LHCN-M2 (cell line): ENCODE data around the gene TFDP2. TPM values are rescaled to one million over a fixed set of nuclear protein-coding genes. Genes with fewer than 3 reads are reported as not detected.
A peak's percentile ranks its signal among the peaks of the same experiment; 100 is the strongest.
"Not testable (repeated sequence)": the region's sequence is repeated elsewhere in the genome, so short reads cannot be mapped to it uniquely, and the experiment has no call there.

Source experiments
- DNase-seq: peaks from one replicate; pipeline ENCODE4 v3.0.0-alpha.2; 2012; ENCODE audit warnings: low read depth
- total RNA-seq: library from RNA; depleted of rRNA; stranded (reverse); fragments of >200 nt; gene quantifications from 2 replicates; pipeline ENCODE4 v1.2.3, GENCODE V29; 2014

Gene TFDP2
- total RNA-seq, 1 experiment from 2014 or later, result 244 TPM

DNA sequence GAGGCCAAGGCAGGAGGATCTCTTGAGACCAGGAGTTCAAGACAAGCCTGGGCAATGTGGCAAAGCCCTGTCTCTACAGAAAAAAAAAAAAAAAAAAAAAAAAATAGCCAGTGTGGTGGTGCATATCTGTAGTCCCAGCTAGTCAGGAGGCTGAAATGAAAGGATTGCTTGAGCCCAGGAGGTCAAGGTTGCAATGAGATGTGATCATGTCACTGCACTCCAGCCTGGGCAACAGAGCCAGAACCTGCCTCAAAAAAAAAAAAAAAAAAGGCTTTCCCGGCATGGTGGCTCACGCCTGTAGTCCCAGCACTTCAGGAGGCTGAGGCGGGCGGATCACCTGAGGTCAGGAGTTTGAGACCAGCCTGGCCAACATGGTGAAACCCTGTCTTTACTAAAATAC is 73.7 kb downstream of the TFDP2 start:
- DNase-seq, result not testable (repeated sequence)

DNA sequence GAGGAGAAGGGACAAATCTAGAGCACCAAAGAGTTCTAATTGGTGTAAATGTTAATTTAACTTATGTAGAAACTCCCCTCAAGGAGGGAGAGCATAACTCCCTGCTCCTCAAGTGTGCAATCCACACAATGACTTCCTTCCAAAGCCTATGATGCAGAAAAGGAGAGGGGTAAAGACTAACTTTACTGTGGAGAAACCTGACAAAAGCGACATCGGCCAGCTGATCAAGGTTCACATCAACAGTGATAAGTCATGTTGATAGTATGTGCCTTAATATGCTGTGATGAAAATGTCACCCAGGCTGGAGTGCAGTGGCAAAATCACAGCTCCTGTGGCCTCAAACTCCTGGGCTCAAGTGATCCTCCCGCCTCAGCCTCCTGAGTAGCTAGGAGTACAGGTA is 76.5 kb downstream of the TFDP2 start:
- no peak for DNase-seq

DNA sequence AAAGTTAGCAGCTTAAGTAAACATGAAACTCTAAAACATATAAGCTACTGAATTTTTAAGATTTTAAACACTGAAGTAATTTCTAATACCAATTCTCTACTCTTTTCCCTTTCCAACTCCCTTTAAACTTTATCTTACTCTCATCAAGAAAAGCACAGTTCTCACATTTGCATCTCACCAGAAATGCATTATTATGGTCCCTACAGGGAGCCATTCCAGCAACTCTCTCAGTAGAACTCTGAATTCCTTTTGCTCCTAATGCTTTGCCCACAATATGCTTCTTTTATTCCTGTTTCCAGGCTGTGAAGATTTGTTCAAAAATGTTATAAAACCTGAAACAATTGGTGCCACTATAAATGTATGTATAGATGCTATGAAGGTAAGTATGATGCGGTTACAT is 83.4 kb downstream of the TFDP2 start:
- no peak for DNase-seq

DNA sequence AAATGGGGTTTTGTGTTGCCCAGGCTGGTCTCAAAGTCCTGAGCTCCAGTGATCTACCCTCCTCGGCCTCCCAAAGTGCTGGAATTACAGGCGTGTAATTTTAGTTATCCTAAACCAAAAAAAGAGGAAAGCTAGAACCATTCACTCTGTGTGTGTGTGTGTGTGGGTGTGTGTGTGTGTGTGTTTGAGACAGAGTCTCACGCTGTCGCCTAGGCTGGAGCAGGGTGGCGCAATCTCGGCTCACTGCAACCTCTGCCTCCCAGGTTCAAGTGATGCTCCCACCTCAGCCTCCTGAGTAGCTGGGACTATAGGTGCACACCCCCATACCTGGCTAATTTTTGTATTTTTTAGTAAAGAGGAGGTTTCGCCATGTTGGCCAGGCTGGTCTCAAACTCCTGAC is 84.0 kb downstream of the TFDP2 start:
- no peak for DNase-seq

DNA sequence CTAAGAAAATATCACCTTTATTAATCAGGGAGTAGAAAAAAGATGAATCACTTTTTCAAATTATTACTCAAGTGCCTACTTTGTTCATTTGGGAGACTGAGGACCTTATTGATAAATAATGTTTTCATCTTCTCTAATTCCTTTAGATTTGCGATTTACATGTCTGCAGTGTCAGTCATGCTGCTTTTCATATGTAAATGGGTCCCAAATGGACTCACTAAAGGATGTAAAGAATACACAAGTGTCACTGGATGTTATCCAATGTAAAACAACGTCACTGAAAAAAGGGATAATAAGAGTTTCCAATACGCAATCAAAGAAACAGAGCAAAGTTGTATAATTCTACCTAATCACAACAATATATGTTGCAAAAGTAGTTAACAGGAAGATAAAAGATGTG is 84.9 kb downstream of the TFDP2 start:
- no peak for DNase-seq

DNA sequence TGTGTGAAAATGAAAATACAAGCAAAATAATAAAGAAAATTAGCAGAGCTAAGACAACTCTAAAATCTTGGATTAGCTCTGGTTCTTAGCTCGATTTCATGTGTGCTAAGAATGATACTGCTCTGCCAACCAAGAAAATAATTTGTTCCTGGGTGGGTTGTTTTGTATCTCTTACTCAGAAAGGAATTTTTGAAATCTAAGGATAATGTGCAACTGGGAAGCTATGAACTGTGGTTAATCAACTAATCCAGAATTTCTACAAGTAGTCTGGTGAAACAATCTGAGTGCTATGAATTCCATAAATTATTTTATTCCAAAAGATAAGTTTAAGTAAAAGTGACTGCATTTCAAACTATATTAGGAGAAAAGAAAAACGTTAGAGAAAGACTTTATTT is 92.0 kb downstream of the TFDP2 start:
- peak; percentile 27 for DNase-seq

DNA sequence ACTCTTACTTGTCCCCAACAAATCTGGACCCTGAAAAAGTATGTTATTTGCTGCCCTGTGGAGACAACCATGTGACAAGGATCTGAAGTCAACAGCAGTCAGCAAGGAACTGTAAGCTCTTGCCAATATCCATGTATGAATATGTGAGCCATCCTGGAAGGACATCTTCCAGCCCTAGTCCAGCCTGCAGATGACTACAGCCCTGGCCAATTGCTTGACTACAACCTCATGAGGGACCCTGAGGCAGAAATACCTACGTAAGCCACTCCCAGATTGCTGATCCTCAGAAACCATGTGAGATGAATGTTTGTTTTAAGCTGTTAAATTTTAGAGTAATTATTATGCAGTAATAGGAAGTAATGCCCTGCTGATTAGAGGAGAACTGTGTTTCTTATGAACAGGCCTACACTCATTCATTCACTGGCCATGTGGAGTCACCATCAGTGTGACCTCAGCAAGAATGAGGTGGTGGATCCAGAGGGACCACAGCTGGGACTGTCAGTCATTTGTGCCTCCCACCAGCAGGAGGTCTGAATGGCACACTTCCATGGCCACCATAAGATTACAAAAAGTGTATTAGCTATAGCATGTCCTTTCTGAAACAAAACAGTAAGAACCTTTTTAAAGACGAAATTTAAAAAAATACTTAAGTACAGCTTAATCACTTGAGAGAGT is 92.6 kb downstream of the TFDP2 start:
- DNase-seq, result peak; percentile 72

DNA sequence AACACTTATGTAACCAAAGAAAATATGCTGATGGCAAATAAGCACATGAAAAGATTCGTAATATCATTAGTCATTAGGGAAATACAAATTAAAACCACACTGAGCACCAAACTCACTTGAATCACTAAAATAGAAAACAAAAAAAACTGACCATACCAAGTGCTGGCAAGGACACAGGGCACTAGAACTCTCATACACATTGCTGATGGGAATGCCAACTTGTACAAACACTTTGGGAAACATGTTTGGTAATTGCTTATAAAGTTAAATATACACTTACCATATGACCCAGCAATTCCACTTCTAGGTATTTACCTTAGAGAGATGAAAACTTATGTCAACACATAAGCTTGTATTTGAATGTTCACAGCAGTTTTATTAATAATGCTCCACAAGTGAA is 95.5 kb downstream of the TFDP2 start:
- DNase-seq, result no peak

DNA sequence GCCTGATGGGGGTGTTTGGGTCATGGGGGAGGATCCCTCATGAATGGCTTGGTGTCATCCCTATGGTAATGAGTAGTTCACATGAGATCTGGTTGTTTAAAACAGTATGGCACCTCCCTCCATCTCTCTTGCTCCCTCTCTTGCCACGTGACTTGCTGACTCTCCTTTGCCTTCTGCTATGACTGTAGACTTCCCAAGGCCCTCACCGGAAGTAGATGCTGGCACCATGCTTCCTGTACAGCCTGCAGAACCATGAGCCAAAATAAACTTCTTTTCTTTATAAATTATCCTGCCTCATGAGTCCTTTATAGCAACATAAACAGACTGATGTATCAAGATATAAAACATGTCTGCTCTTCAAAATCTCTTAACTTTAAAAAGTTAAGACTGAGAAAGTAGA is 96.1 kb downstream of the TFDP2 start:
- no peak for DNase-seq

DNA sequence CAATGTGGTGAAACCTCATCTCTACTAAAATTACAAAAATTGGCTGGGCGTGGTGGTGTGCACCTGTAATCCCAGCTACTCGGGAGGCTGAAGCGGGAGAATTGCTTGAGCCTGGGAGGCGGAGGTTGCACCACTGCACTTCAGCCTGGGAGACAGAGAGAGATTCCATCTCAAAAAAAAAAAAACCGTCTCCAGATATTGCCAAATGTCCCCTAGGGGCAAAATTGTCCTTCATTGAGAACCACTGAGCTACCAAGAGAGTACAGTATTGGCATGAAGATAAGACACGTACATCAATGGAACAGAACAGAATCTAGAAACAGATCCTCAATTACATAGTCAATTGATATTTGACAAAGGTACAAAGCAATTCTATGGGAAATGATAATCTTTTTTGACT is 98.0 kb downstream of the TFDP2 start:
- no peak for DNase-seq

DNA sequence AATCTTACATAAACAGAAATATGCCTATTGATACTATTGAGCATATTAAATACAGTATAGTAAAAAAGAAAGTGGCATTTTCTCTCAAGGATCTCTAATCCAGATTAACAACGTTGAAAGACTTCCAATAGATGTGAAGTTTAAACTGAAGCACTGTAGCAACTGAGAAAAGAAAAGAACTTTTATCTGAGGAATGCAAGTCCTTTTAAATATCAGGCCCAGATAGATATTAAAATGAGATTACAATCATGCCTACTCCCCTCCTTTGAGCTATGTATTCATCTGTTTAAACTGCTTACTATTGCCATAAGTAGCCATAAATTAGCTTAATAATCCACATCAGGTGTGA is 102.3 kb downstream of the TFDP2 start:
- DNase-seq, result no peak

DNA sequence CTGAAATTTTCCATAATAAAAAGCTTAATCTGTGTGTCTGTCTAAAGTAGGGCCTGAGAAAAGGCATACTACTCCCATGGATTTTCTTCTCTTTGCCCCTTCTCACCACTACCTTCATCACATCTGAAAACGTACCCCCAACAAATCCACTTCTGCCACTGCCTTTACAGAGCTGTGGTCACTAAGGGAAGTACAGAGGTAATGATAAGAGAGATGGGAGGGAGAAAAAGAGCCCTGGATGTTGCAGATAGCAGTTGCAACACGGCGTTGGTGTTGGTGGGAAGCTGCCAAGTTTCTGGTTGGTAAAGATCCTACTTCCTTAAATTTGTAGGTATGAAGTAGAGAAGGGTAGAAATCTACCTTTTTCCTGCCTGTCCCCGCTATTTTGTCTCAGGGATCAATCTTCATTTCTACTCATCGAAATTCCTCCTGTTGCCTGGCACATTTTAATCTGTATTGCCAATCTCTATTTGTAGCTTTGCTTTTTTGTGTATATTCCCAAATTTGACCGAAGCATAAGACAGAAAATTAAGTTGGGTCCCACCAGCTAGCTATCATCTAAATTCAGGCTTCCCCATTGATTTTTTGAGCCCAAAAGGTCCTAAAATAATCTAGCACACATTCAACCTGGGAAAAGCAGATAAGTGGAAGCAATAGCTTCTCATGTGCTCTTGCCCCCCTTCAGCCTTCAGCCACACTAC is 102.9 kb downstream of the TFDP2 start:
- DNase-seq, result no peak

DNA sequence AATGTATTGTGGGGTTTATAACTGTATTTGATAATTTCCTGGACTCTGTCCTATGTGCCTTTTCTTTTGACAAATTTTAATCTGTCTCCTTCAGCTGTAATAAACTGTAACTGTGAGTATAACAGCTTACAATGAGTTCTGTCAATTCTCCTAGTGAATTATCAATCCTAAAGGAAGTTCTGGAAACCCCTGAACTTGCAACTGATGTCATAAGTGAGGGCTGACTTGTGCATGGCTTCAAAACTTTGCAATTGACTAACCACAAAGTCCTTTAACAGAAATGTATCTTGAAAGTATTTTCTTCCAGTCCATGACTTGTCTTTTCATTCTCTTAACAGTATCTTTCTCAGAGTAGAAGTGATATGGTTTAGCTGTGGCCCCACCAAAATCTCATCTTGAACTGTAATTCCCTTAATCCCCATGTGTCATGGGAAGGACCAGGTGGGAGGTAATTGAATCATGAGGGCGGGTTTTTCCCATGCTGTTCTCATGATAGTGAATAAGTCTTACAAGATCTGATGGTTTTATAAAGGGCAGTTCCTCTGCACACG is 108.3 kb downstream of the TFDP2 start:
- DNase-seq, result peak; percentile 19

DNA sequence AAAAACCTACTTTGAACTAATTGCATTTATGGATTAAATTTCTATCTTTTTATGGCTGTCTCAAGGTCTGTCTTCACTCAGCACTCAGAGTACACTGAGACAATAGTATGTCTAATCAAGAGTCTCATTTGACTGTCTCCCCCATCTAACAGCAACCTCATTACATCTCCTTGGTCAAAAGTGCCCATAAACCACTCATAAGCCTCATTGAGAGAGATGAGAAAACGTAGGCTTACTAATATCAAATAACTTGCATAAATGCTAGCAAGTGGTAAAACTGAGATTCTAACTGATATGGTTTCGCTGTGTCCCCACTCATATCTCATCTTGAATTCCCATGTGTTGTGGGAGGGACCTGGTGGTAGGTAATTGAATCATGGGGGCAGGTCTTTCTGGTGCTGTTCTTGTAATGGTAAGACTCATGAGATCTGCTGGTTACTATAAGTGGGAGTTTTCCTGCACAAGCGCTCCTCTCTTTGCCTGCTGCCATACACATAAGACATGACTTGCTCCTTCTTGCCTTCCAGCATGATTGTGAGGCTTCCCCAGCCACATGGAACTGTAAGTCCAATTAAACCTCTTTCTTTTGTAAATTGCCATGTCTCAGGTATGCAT is 113.9 kb downstream of the TFDP2 start:
- no peak for DNase-seq

DNA sequence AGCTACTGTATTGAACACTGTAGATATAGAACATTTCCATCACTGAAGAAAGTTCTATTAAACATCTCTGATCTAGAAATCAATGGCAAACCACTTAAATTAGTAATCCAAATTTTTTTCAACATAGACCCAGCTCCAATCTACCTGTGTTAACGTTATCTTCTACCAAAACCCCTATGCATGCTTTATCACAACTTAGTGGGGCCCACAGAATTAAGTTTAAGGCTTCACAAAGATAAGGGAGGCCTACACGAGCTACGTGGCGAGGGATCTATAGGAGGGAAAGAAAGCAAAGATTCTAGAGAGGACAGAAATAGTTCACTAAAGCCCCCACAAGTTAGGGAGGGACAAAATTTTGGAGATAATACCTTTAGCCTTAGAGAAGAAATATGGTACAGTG is 116.1 kb downstream of the TFDP2 start:
- no peak for DNase-seq

DNA sequence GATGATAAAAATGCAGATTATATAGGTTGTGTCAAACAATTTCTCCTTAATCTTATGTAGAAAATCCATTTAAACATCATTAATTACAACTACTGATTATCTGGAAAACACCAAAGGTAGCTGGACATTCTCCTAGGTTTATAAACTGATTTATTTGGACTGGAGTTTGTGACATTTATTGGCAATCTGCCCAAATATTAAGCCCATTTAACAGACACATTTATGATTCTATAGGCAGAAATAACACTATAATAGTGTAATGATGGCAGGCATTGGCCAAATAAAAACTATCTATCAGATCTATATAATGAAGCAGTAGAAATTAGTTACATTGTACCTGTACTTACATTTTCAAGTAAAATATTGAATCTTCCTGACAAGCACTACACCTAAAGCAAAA is 117.8 kb downstream of the TFDP2 start:
- DNase-seq, result no peak

DNA sequence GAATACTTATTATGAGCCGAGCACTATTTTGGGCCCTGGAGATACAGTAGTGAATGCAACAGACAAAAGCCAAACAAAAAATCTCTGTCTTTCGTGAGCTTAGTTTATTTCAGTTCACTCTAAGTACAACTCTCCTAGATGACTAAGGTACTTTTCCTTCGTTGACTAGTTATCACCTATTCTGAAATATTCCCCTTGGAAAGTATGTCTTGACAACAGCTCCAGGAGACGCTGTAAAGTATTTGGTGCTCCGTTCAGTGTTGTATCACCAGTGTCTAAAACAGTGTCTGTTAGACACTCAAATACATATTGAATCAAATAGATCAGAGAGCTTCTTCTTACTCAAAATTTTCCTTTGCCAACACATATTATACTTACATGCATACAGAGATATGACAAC is 119.6 kb downstream of the TFDP2 start:
- DNase-seq, result no peak

DNA sequence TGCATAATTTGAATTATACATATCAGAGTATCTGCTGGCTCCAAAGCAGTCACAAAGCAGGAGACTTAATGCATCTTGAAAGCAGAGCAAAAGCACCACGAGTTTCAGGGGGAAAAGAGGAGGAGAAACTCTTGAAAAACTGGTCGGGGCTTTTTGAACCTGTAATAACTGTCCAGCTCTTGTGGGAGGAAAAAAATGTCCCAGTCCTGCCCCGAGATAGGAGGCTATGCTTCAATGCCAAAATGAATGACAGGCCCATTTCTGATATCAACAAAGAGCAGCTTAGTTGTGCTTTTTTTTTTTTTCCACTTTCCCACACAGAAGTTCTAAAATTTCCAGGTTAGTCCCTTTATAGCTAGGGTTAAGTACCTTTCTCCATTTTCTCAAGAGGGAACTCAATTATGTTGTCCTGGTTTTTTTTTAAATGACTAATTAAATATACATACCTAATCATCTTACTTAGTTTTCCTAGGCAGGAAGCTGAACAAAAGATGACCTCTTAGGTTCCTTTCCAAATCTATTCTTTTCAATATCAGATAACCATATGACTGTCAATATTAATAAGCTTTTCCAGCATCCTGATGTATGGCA is 120.2 kb downstream of the TFDP2 start:
- no peak for DNase-seq

DNA sequence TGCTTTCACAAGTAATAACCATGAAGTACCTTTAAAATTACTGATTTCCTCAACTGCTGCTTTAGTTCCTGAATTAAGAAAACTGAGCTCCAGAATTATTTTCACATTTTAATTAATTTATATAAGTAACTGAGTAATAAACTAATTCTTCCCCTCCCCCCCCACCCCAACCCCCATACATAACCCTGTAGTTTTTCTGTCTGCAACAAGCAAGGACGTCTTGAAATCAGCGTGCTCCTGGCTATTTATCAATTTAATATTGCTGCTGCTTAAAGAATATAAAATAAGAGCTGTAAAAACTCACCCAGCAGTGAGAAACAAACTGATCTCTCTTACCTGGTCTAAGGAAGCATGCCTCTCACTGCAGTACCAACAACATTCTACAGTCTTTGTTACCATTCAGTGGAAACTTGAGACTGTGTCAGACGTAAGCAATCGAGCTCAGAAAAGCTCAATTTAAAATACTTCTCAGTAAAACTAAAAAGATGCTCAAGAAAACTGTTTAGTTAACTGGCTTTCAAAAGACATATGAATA is 121.0 kb downstream of the TFDP2 start:
- DNase-seq, result peak; percentile 87

DNA sequence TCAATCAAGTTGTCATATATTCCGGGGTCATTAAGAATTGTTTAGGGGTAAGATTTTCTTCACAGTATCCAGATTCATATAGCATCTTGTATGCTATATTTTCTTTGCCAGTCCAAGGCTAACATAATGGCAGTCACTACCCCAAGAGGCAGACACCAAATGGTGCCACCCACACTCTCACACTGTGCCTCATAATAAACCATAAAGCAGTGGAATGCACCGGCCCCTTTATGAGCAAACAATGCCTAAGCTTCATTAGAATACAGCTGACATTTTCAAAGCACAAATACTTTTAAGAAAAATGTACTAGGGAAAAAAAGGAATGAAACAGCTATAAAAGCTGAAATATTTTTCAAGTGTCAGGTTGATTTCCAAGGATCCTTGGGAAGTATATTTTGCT is 121.6 kb downstream of the TFDP2 start:
- peak; percentile 76 for DNase-seq

DNA sequence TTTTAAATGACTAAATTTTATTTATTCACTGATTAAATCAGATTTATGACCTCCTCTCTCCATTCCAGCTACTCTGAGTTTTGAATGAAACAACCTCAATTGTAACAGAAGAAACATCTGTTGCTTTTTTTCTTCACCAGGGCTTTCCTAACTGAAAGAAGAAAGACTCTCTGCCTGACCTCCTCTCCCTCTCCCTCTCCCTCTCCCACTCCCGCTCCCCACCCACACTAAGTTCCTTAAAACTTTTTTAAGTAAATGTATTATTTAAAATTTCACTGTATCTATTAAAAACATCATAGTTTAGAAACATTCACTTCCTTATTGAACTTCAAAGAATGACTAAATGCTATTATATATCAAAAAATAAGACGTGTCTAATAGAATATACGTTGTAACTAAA is 122.0 kb downstream of the TFDP2 start:
- peak; percentile 48 for DNase-seq

DNA sequence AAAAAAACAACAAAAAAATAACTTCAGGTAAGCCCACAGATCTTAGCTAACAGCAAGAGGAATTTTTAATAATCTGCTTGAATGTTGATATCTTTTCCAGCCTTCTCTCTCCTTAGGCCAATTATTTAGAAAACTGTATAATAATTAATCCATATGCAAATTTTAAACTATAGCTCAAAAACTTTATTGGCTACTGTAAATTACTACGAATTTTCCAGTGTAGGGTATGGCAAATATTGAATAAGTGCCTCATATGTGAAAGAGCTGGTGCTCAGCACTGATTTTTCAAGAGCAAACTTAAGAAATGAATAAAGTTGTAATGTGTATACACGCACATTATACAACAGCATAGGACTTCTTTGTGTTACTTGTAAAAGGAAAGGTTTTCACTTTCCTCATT is 123.0 kb downstream of the TFDP2 start:
- no peak for DNase-seq
